Superior temporal gyrus (tissue), 1 donor: ENCODE data around the gene ITGB7.

ENCODE experiments used
- DNase-seq: peaks from one replicate; pipeline ENCODE4 v3.0.0-alpha.2; 2016; ENCODE audit errors: extremely low spot score

Gene ITGB7

GRCh38 chr12:53207042-53207441 is at the start of gene ITGB7:
ITGB7 (minus strand) TSS chr12:53207251; CDS start chr12:53200443, 6,808 bp downstream.
- no peak for DNase-seq

- DNase-seq, result no peak
Measured at GRCh38 chr12:53255996-53256395, 48.9 kb upstream of the ITGB7 start.

- DNase-seq, result no peak
Measured at GRCh38 chr12:53254816-53255545, 47.9 kb upstream of the ITGB7 start.

- DNase-seq, result no peak
Measured at GRCh38 chr12:53253298-53253697, 46.2 kb upstream of the ITGB7 start.

GRCh38 chr12:53252349-53252916 is 45.4 kb upstream of the ITGB7 start:
- DNase-seq, result no peak

- peak; percentile 78 for DNase-seq
Measured at GRCh38 chr12:53251477-53252348, 44.7 kb upstream of the ITGB7 start.

- no peak for DNase-seq
Measured at GRCh38 chr12:53245286-53245685, 38.2 kb upstream of the ITGB7 start.

- no peak for DNase-seq
Measured at GRCh38 chr12:53244337-53244736, 37.3 kb upstream of the ITGB7 start.

GRCh38 chr12:53241623-53242412 is 34.8 kb upstream of the ITGB7 start:
- DNase-seq, result no peak

GRCh38 chr12:53239643-53240258 is 32.7 kb upstream of the ITGB7 start:
- no peak for DNase-seq

GRCh38 chr12:53236443-53237111 is 29.5 kb upstream of the ITGB7 start:
- DNase-seq, result no peak

- no peak for DNase-seq
Measured at GRCh38 chr12:53235742-53236442, 28.8 kb upstream of the ITGB7 start.

- no peak for DNase-seq
Measured at GRCh38 chr12:53235164-53235563, 28.1 kb upstream of the ITGB7 start.

GRCh38 chr12:53234271-53234914 is 27.3 kb upstream of the ITGB7 start:
- no peak for DNase-seq

GRCh38 chr12:53233671-53234121 is 26.6 kb upstream of the ITGB7 start:
- no peak for DNase-seq

GRCh38 chr12:53232646-53233461 is 25.8 kb upstream of the ITGB7 start:
- no peak for DNase-seq

- no peak for DNase-seq
Measured at GRCh38 chr12:53231921-53232645, 25.0 kb upstream of the ITGB7 start, which contains the start of gene RARG. RARG (minus strand) TSS chr12:53232209; CDS start chr12:53227545, 4,664 bp downstream.

GRCh38 chr12:53231671-53231920 is 24.5 kb upstream of the ITGB7 start:
- no peak for DNase-seq
